OCI-LY1 (cell line): ENCODE results near the gene ZNF821.

Experiments used
- EZH2 ChIP-seq: fragments of 200-600 bp; sonication (generic), shearing (Covaris generic); IDR thresholded peaks from 2 replicates; pipeline ENCODE4 v1.8.0; 2017; ENCODE audit warnings: borderline replicate concordance, mixed run types, mild to moderate bottlenecking, antibody characterized with exemption, low read length, moderate library complexity, mixed read lengths
- TF ChIP-seq, protein P1 (sequence below): fragments of 200-600 bp; sonication (generic), shearing (Covaris generic); IDR thresholded peaks from 2 replicates; pipeline ENCODE4 v1.5.1; 2017; ENCODE audit warnings: mild to moderate bottlenecking, antibody characterized with exemption, low read length, moderate library complexity, mixed read lengths

DNA sequence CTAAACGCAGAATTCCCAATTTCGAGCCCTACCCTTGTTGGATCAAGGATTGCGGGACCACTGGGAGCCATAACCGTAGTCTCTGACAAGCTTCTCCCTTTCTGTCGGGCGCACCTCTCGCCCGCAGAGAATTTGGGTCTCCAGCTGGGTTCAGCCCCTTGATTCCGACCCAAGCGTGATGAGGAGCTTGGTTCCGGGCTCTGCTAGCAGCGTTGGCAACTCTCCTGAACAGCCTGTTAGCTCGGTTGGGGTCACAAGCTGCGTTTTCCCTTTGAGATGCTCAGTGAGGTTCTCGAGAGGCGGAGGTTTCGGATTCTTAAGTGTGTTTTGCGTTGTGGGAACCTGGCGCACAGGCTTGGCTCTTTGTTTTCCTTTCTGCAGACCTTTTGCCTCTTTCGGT lies 37.6 kb downstream of the ZNF821 start:
- TF ChIP-seq, protein P1, sequence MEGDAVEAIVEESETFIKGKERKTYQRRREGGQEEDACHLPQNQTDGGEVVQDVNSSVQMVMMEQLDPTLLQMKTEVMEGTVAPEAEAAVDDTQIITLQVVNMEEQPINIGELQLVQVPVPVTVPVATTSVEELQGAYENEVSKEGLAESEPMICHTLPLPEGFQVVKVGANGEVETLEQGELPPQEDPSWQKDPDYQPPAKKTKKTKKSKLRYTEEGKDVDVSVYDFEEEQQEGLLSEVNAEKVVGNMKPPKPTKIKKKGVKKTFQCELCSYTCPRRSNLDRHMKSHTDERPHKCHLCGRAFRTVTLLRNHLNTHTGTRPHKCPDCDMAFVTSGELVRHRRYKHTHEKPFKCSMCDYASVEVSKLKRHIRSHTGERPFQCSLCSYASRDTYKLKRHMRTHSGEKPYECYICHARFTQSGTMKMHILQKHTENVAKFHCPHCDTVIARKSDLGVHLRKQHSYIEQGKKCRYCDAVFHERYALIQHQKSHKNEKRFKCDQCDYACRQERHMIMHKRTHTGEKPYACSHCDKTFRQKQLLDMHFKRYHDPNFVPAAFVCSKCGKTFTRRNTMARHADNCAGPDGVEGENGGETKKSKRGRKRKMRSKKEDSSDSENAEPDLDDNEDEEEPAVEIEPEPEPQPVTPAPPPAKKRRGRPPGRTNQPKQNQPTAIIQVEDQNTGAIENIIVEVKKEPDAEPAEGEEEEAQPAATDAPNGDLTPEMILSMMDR: no peak
- TF ChIP-seq EZH2: no peak
